ENCODE results near the gene GABBR2.

DNA sequence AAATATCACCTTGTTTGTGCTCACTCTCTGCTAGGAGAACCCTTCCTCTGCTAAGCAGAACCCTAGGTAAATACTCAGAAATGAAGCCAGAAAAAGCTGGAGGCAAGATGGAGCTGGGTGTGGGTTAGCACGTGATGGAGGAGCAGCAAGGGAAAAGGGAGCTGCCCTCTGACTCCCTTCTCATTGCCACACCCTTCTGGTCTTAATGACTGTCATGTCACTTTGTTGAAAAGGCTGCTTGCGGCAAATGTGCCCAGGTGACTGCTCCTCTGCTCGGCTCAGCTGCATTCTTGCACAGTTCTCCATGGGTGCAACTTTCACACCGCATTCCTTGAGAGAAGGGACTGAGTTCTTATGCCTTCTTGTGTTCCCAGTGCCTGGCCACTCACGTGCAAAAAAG is 416.9 kb downstream of the GABBR2 start:
- no peak for TF ChIP-seq EP300 (IDR thresholded peaks at IDR 0.05; ENCODE audit: borderline replicate concordance)
- TF ChIP-seq REST (IDR thresholded peaks at IDR 0.05; ENCODE audit: low read depth): no peak
- TF ChIP-seq, protein P1, sequence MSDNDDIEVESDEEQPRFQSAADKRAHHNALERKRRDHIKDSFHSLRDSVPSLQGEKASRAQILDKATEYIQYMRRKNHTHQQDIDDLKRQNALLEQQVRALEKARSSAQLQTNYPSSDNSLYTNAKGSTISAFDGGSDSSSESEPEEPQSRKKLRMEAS (IDR thresholded peaks at IDR 0.05): no peak
- no peak for TF ChIP-seq CEBPB (IDR thresholded peaks at IDR 0.05)
- no peak for TF ChIP-seq YY1 (IDR thresholded peaks at IDR 0.05; ENCODE audit: low read depth)
- TF ChIP-seq ZBTB7A (IDR thresholded peaks at IDR 0.05; ENCODE audit: low read depth): no peak
- TF ChIP-seq USF1 (IDR thresholded peaks at IDR 0.05): no peak
- no peak for TF ChIP-seq FOXM1 (IDR thresholded peaks at IDR 0.05; ENCODE audit: borderline replicate concordance, low read depth)
- TF ChIP-seq TAF1 (IDR thresholded peaks at IDR 0.05; ENCODE audit: low read depth): no peak
- TF ChIP-seq RAD21 (IDR thresholded peaks at IDR 0.05; ENCODE audit: low read depth): no peak
- no peak for TF ChIP-seq EGR1 (IDR thresholded peaks at IDR 0.05)
- no peak for TF ChIP-seq TCF12 (IDR thresholded peaks at IDR 0.05; ENCODE audit: low read depth)
